Testis (tissue), 2 donors: ENCODE data around the gene XKR7.

ENCODE experiments used
- POLR2A ChIP-seq: fragments of 450-650 bp; IDR thresholded peaks from one replicate; pipeline ENCODE4 v1.6.1; 2017; ENCODE audit warnings: antibody characterized with exemption, mild to moderate bottlenecking, moderate library complexity
- TF ChIP-seq, protein P1 (sequence below), 3 experiments: fragments of 450-650 bp in 2 of 3; fragments of 200-600 bp in 1 of 3; sonication (generic) in 1 of 3; IDR thresholded peaks; one replicate each; pipeline ENCODE4 v1.5.1; 2016 to 2019; ENCODE audit warnings: antibody characterized with exemption in 3 of 3, mild to moderate bottlenecking in 2 of 3, moderate library complexity in 1 of 3

DNA sequence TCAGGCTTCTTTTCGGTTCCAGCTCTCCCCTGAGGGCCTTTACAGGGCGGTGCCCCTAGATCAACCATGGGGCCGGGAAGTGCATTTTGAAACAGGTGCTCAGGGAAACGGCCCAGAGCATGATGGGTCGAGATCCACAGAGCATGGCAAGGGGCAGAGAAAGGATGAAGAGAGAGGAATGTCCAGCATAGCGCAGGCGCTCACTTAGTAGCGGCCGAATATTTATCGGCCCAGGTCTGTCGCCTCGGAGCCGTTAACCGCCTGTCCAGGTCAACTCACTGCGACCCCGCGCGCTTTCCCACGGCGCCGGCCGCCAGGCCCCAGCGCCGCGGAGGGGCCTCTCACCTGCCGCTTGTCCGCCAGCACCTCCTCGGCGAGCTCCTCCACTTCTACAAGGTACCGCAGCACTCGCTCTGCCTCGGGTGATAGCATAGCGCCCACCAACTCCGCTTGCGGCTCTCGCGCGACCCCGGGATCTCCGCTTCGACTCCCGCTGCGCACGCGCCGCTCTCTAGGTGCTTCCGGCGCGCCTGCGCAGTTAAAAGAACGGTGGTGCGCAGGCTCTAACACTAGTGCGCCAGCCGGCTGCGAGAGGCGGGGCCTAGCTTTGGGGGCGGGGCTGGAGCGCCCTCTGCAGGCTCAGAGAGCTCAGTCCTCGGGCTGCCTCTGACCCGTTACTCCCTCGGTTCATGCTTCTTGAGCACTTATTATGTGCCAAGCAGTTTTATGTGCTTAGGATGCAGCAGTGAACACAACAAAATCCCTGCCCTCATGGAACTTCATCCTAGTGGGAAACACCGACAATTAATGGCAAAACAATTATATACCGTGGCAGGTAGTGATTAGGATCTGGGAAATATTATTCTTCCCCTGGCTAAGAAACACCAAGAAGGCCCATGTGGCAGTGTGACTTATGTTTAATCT is 16.2 kb upstream of the XKR7 start, which contains the start of gene PDRG1:
- TF ChIP-seq, protein P1, sequence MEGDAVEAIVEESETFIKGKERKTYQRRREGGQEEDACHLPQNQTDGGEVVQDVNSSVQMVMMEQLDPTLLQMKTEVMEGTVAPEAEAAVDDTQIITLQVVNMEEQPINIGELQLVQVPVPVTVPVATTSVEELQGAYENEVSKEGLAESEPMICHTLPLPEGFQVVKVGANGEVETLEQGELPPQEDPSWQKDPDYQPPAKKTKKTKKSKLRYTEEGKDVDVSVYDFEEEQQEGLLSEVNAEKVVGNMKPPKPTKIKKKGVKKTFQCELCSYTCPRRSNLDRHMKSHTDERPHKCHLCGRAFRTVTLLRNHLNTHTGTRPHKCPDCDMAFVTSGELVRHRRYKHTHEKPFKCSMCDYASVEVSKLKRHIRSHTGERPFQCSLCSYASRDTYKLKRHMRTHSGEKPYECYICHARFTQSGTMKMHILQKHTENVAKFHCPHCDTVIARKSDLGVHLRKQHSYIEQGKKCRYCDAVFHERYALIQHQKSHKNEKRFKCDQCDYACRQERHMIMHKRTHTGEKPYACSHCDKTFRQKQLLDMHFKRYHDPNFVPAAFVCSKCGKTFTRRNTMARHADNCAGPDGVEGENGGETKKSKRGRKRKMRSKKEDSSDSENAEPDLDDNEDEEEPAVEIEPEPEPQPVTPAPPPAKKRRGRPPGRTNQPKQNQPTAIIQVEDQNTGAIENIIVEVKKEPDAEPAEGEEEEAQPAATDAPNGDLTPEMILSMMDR (IDR thresholded peaks at IDR 0.05): peak; percentile 89 to 97 (median 97)
- TF ChIP-seq POLR2A: no peak
